Cerebellar cortex (tissue), 1 donor: Measurements from ENCODE around the gene HSD3B1.
A peak's percentile ranks its signal among the peaks of the same experiment; 100 is the strongest.

Experiments used
- DNase-seq: peaks from one replicate; pipeline ENCODE4 v3.0.0-alpha.2; 2015; ENCODE audit warnings: low spot score

HSD3B1 gene

GRCh38 chr1:119506941-119507340, at the start of gene HSD3B1:
TSS of gene HSD3B1 (plus strand) at chr1:119507210. CDS start at chr1:119507477, 267 bp downstream.
- no peak for DNase-seq

- DNase-seq, result no peak
Observed at GRCh38 chr1:119462964-119463363, 44.0 kb upstream of the HSD3B1 start.

- DNase-seq, result no peak
Observed at GRCh38 chr1:119463569-119463968, 43.4 kb upstream of the HSD3B1 start.

GRCh38 chr1:119466445-119466844, 40.6 kb upstream of the HSD3B1 start:
- no peak for DNase-seq

GRCh38 chr1:119467219-119467618, 39.8 kb upstream of the HSD3B1 start:
- no peak for DNase-seq

GRCh38 chr1:119467857-119468668, 38.9 kb upstream of the HSD3B1 start:
- DNase-seq, result no peak

- DNase-seq, result no peak
Observed at GRCh38 chr1:119469741-119470140, 37.3 kb upstream of the HSD3B1 start.

GRCh38 chr1:119470377-119470776, 36.6 kb upstream of the HSD3B1 start:
- DNase-seq, result no peak

GRCh38 chr1:119470958-119471357, 36.1 kb upstream of the HSD3B1 start:
- DNase-seq, result no peak

GRCh38 chr1:119471566-119471965, 35.4 kb upstream of the HSD3B1 start:
- DNase-seq, result no peak

GRCh38 chr1:119472080-119472818, 34.8 kb upstream of the HSD3B1 start:
- DNase-seq, result no peak

GRCh38 chr1:119472819-119473175, 34.2 kb upstream of the HSD3B1 start:
- DNase-seq, result no peak

- DNase-seq, result peak; percentile 34
Observed at GRCh38 chr1:119475866-119476439, 31.1 kb upstream of the HSD3B1 start.

- DNase-seq, result no peak
Observed at GRCh38 chr1:119477710-119478109, 29.3 kb upstream of the HSD3B1 start.

GRCh38 chr1:119480175-119480574, 26.8 kb upstream of the HSD3B1 start:
- no peak for DNase-seq

- no peak for DNase-seq
Observed at GRCh38 chr1:119481951-119482350, 25.1 kb upstream of the HSD3B1 start.

GRCh38 chr1:119482517-119483425, 24.2 kb upstream of the HSD3B1 start:
- DNase-seq, result no peak

- DNase-seq, result no peak
Observed at GRCh38 chr1:119483441-119484200, 23.4 kb upstream of the HSD3B1 start.

GRCh38 chr1:119485201-119485600, 21.8 kb upstream of the HSD3B1 start:
- DNase-seq, result no peak

- no peak for DNase-seq
Observed at GRCh38 chr1:119488216-119488615, 18.8 kb upstream of the HSD3B1 start.

GRCh38 chr1:119489201-119489600, 17.8 kb upstream of the HSD3B1 start:
- DNase-seq, result no peak
